Stimulated activated CD8-positive, alpha-beta memory T cell treated with anti-CD3 and anti-CD28 coated beads, Interleukin-15, amount 100 ng/mL, for 4 hours (primary cell): ENCODE results near the gene TMEM164.

Source experiments
- DNase-seq, 2 donors: peaks; one replicate each; pipeline ENCODE4 v3.0.0-alpha.2; 2020; ENCODE audit warnings: low read depth in 2 of 2

The TMEM164 gene

DNA sequence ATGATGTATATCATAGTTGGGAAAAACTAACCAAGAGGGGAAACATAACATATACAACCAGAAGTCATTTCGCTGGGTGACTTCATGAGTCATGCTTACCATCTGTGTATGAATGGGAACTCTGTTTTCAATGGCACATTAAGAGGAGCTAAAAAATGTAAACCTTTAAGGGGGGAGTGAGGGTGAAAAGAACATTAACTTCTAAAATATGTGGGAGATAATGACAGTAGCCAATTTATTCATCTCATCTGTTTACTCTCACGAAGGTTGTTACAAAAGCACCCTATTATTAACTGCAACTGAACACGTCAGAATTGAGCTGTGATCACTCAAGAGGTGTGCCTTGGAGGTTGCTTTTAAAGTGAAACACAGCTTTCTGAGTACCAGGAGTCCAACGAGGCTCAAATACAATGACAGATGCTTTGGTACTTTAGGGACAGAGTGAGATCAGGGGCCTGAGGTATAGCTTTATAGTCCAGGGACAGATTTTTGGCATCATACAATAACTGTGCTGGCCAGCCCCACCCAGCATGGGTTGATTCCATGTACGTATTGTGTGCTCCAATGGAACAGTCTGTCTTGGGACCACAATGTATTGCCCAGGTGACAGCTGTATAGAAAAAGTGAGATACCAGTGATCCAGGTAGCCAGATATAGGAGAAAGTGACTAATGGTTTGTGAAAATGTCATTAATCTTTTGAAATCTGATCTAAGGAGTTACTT lies 207.7 kb downstream of the TMEM164 start:
- no peak for DNase-seq

- DNase-seq: no peak
These were observed 208.4 kb downstream of the TMEM164 start for GRCh38 chrX:110211340-110211739.

DNA sequence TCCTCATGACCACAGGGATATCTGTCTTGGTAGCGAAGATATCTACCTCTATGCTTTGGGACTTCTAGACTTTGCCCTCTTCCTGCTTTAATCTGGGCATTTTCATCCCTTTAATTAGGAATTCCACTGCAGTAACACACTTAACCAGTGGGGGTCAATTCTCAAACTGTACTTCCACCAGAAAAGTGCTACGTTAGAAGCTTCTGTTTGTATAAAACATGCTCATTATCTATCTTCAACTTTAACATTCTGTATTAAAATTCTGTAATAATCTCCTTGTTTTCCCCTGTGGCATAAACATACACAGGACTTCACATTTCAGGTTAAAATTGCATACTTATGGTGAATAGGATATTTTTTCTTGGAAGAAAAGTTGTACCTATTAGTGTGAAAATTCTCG lies 209.4 kb downstream of the TMEM164 start:
- no peak for DNase-seq

DNA sequence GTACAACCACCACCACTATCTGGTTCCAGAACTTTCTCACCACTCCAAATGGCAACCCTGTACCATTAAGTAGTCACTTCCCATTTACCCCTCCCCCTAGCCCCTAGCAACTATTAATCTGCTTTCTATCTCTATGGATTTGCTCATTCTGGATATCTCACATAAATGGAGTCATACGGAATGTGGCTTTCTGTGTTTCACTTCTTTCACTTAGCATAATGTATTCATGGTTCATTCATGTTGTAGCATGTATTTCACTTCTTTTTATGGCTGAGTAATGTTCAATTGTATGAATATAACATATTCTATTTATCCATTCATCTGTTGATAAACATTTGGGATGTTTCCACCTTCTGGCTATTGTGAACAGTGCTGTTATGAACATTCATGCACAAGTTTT lies 210.3 kb downstream of the TMEM164 start:
- no peak for DNase-seq

GRCh38 chrX:110214684-110215083 lies 211.8 kb downstream of the TMEM164 start:
- no peak for DNase-seq

DNA sequence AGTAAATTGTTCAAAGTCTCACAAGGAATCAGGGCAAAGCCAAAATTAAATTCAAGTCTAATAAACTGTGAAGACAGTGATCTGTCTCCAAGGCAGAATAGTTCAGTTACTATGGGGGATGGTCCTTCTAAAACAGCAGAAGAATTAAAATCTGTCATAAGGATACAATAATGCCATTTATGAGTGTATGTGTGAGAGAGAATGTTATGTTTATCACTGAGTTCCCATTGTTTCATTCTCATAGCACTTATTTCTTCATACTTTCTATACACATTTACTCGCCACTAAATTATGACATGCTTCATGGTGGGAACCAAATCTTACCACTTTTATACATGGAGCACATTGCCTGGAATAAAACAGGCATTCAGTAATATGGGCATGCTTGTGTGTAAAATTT lies 212.5 kb downstream of the TMEM164 start:
- DNase-seq: no peak

DNA sequence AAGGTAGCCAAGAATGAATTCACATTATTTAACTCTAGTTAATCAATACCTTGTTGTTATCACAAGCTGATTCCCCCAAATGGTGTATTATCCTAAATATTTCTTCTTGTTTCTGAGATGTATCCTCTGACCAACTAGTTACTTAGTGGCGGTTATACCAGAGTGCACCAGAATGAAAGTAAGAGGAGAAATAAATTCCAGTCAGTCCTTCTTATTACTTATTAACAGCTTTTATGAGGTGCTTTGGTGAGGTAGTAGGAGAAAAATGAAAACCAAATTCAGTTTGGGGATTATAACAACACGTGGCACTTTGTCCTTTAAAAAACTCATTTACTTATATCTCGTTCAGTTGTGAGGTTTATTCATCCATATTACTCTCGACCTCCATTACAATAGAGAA lies 213.1 kb downstream of the TMEM164 start:
- DNase-seq: no peak

GRCh38 chrX:110218591-110218990 lies 215.7 kb downstream of the TMEM164 start:
- no peak for DNase-seq

DNA sequence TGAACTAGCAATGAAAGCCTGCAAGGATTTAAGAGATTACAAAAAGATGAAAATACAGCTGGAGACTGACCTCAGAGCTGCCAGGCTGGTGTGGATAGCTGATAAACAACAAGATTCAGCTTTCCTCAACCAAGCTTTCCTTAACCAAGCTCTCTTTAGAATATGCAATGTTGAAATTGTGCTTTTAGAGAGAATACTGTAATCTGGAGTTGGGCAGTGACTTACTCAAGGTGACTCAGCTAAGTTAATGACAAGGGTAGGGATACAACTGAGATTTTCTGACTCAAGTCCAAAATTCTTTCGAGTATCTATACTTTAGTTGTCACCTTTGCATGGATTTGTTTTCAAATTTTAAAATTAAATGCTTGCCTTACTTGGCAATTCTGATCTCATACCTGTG lies 217.0 kb downstream of the TMEM164 start:
- DNase-seq: no peak

DNA sequence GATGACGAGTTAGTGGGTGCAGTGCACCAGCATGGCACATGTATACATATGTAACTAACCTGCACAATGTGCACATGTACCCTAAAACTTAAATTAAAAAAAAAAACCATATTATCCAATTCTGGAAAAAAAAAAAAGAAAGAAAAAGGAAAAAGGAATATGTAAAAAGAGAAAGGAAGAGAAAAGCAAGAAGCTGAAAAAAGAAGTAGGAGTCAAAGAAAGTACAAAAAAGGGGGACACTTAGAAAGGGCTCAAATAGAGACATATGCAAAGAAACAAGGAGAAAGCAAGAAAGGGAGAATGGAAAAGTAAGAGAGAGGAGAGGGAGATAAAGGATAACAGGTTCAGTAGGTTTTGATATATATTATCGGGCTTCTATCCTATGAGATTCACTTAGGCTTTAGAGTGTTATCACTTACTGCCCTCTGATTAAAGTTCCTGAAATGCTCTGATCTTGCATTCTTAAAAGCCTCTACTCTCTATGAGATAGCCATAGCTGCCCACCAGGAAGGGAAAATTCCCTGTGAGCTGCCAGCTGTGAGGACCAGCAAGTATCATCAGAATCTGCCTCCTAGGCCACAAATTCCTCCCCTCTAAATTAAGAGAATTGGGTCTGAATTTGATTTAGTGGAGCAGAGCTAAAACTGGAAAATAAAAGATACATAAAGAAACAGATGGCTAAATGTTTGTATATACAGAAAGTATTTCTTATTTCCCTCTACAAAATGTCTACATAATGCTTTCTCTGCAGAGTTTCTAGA lies 219.8 kb downstream of the TMEM164 start:
- no peak for DNase-seq

DNA sequence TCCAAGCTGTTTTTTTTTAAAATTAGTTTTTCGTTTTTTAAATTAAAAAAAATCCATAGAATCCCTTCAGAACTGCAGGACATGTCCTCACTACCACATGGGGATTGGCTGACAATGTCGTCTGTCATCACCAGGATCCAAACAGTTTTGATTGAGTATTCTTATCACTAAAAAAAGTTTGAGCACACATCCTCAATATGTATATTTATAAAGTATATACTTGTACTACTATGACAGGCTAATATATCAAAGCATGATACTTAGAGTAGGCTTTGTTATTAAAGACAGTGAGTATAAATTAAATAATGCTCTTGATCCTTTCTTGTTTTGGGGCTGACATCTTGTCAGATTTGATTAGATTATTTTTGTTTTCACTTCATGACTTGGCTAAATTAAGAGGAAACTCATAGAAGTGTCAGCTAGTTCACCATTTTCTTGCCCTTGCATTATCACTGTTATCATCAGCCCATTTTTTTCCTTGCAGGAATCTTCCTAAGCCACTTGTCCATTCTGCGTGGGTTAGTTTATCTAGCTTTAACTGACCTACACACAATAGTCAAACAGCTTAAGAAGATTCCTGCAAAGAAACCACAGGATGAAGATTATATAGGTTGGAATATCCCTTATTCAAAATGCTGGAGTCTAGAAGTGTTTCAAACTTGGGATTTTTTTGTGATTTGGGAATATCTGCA lies 222.2 kb downstream of the TMEM164 start:
- DNase-seq: no peak

GRCh38 chrX:110226931-110227330 lies 224.0 kb downstream of the TMEM164 start:
- DNase-seq: no peak
